ENCODE results near the gene KAZALD1. TPM values are rescaled to one million over a fixed set of nuclear protein-coding genes. Genes with fewer than 3 reads are reported as not detected.

KAZALD1 gene
- polyA plus RNA-seq, 1 donor, result 29.0 TPM

- 8% methylated on average over 2 of the region's 62 CpGs for WGBS (ENCODE audit: insufficient coverage, low lambda C conversion rate)
- H3K36me3 ChIP-seq (ENCODE audit: control insufficient read depth, insufficient read depth, low read length), result no peaks in the 10 kb centered on the region
- H3K4me1 ChIP-seq (ENCODE audit: control insufficient read depth, insufficient read depth, low read length), result peaks cover 22% of the 10 kb centered on the region
- no peaks in the 10 kb centered on the region for H3K9me3 ChIP-seq (ENCODE audit: control insufficient read depth, low read depth, low read length)
- H3K27me3 ChIP-seq (ENCODE audit: control insufficient read depth, insufficient read depth, low read length), result peaks cover 50% of the 10 kb centered on the region
- H3K27ac ChIP-seq (ENCODE audit: low read length), result no peak overlapping the region
- peak in 1 of 2 donors; percentile 68 for DNase-seq
- H3K4me3 ChIP-seq (ENCODE audit: low read length), result peak overlapping the region; percentile 5
Measured at GRCh38 chr10:101047961-101048892, 13.6 kb upstream of the KAZALD1 start.

- peak in 1 of 2 donors; percentile 66 for DNase-seq
- no peaks in the 10 kb centered on the region for H3K36me3 ChIP-seq (ENCODE audit: control insufficient read depth, insufficient read depth, low read length)
Measured at GRCh38 chr10:101050208-101051069, 11.3 kb upstream of the KAZALD1 start.

GRCh38 chr10:101052285-101052684 is 9.5 kb upstream of the KAZALD1 start:
- H3K9me3 ChIP-seq (ENCODE audit: control insufficient read depth, low read depth, low read length), result no peaks in the 10 kb centered on the region
- no CpG with 5 or more reads among the region's 3 CpGs for WGBS (ENCODE audit: insufficient coverage, low lambda C conversion rate)
- H3K27me3 ChIP-seq (ENCODE audit: control insufficient read depth, insufficient read depth, low read length), result peaks cover 38% of the 10 kb centered on the region
- no peak for DNase-seq
- H3K4me1 ChIP-seq (ENCODE audit: control insufficient read depth, insufficient read depth, low read length), result peaks cover 35% of the 10 kb centered on the region
- no peak overlapping the region for H3K27ac ChIP-seq (ENCODE audit: low read length)
- no peak overlapping the region for H3K4me3 ChIP-seq (ENCODE audit: low read length)
- H3K36me3 ChIP-seq (ENCODE audit: control insufficient read depth, insufficient read depth, low read length), result no peaks in the 10 kb centered on the region

More at GRCh38 chr10:101050208-101051069, 11.3 kb upstream of the KAZALD1 start:
- peaks cover 29% of the 10 kb centered on the region for H3K4me1 ChIP-seq (ENCODE audit: control insufficient read depth, insufficient read depth, low read length)
- peak overlapping the region; percentile 3 for H3K4me3 ChIP-seq (ENCODE audit: low read length)
- H3K27me3 ChIP-seq (ENCODE audit: control insufficient read depth, insufficient read depth, low read length), result peaks cover 50% of the 10 kb centered on the region
- H3K27ac ChIP-seq (ENCODE audit: low read length), result no peak overlapping the region
- WGBS (ENCODE audit: insufficient coverage, low lambda C conversion rate), result 60% methylated on average over 2 of the region's 42 CpGs
- no peaks in the 10 kb centered on the region for H3K9me3 ChIP-seq (ENCODE audit: control insufficient read depth, low read depth, low read length)

GRCh38 chr10:101053516-101053915 is 8.3 kb upstream of the KAZALD1 start:
- Histone ChIP-seq H3K36me3 (ENCODE audit: control insufficient read depth, insufficient read depth, low read length) (no peaks in the 10 kb centered on the region), H3K27me3 (ENCODE audit: control insufficient read depth, insufficient read depth, low read length) (peaks cover 26% of the 10 kb centered on the region), H3K4me3 (ENCODE audit: low read length) (no peak overlapping the region), H3K9me3 (ENCODE audit: control insufficient read depth, low read depth, low read length) (no peaks in the 10 kb centered on the region), H3K27ac (ENCODE audit: low read length) (no peak overlapping the region), H3K4me1 (ENCODE audit: control insufficient read depth, insufficient read depth, low read length) (peaks cover 34% of the 10 kb centered on the region)
- DNase-seq, result no peak

- DNase-seq, result no peak
- no CpG with 5 or more reads among the region's 1 CpG for WGBS (ENCODE audit: insufficient coverage, low lambda C conversion rate)
- Histone ChIP-seq H3K36me3 (ENCODE audit: control insufficient read depth, insufficient read depth, low read length) (no peaks in the 10 kb centered on the region), H3K27ac (ENCODE audit: low read length) (peak overlapping the region; percentile 75), H3K4me1 (ENCODE audit: control insufficient read depth, insufficient read depth, low read length) (peaks cover 31% of the 10 kb centered on the region), H3K4me3 (ENCODE audit: low read length) (no peak overlapping the region), H3K9me3 (ENCODE audit: control insufficient read depth, low read depth, low read length) (no peaks in the 10 kb centered on the region), H3K27me3 (ENCODE audit: control insufficient read depth, insufficient read depth, low read length) (peaks cover 17% of the 10 kb centered on the region)
Measured at GRCh38 chr10:101054351-101054750, 7.4 kb upstream of the KAZALD1 start.

- no peaks in the 10 kb centered on the region for H3K9me3 ChIP-seq (ENCODE audit: control insufficient read depth, low read depth, low read length)
- DNase-seq, result peak; percentile 50 to 80
- no peaks in the 10 kb centered on the region for H3K36me3 ChIP-seq (ENCODE audit: control insufficient read depth, insufficient read depth, low read length)
- H3K4me1 ChIP-seq (ENCODE audit: control insufficient read depth, insufficient read depth, low read length), result peaks cover 34% of the 10 kb centered on the region
- no CpG with 5 or more reads among the region's 5 CpGs for WGBS (ENCODE audit: insufficient coverage, low lambda C conversion rate)
- no peak overlapping the region for H3K4me3 ChIP-seq (ENCODE audit: low read length)
- H3K27me3 ChIP-seq (ENCODE audit: control insufficient read depth, insufficient read depth, low read length), result peaks cover 12% of the 10 kb centered on the region
- peak overlapping the region; percentile 75 for H3K27ac ChIP-seq (ENCODE audit: low read length)
Measured at GRCh38 chr10:101054876-101055275, 6.9 kb upstream of the KAZALD1 start.

- Histone ChIP-seq H3K9me3 (ENCODE audit: control insufficient read depth, low read depth, low read length) (no peaks in the 10 kb centered on the region), H3K27me3 (ENCODE audit: control insufficient read depth, insufficient read depth, low read length) (peaks cover 7% of the 10 kb centered on the region), H3K27ac (ENCODE audit: low read length) (peak overlapping the region; percentile 75), H3K4me1 (ENCODE audit: control insufficient read depth, insufficient read depth, low read length) (peaks cover 29% of the 10 kb centered on the region), H3K4me3 (ENCODE audit: low read length) (no peak overlapping the region), H3K36me3 (ENCODE audit: control insufficient read depth, insufficient read depth, low read length) (no peaks in the 10 kb centered on the region)
- no CpG with 5 or more reads among the region's 4 CpGs for WGBS (ENCODE audit: insufficient coverage, low lambda C conversion rate)
- peak; percentile 73 to 83 for DNase-seq
Measured at GRCh38 chr10:101055411-101055810, 6.4 kb upstream of the KAZALD1 start.

- H3K27me3 ChIP-seq (ENCODE audit: control insufficient read depth, insufficient read depth, low read length), result no peaks in the 10 kb centered on the region
- DNase-seq, result peak in 1 of 2 donors; percentile 42
- H3K4me1 ChIP-seq (ENCODE audit: control insufficient read depth, insufficient read depth, low read length), result peaks cover 27% of the 10 kb centered on the region
- no peak overlapping the region for H3K27ac ChIP-seq (ENCODE audit: low read length)
- H3K36me3 ChIP-seq (ENCODE audit: control insufficient read depth, insufficient read depth, low read length), result no peaks in the 10 kb centered on the region
- no peak overlapping the region for H3K4me3 ChIP-seq (ENCODE audit: low read length)
- 95% methylated on average over 1 of the region's 4 CpGs for WGBS (ENCODE audit: insufficient coverage, low lambda C conversion rate)
- no peaks in the 10 kb centered on the region for H3K9me3 ChIP-seq (ENCODE audit: control insufficient read depth, low read depth, low read length)
Measured at GRCh38 chr10:101056365-101057151, 5.2 kb upstream of the KAZALD1 start.

- H3K4me3 ChIP-seq (ENCODE audit: low read length), result peak overlapping the region; percentile 96
- H3K27me3 ChIP-seq (ENCODE audit: control insufficient read depth, insufficient read depth, low read length), result peaks cover 3% of the 10 kb centered on the region
- no CpG with 5 or more reads among the region's 37 CpGs for WGBS (ENCODE audit: insufficient coverage, low lambda C conversion rate)
- no peaks in the 10 kb centered on the region for H3K36me3 ChIP-seq (ENCODE audit: control insufficient read depth, insufficient read depth, low read length)
- peaks cover 4% of the 10 kb centered on the region for H3K9me3 ChIP-seq (ENCODE audit: control insufficient read depth, low read depth, low read length)
- DNase-seq, result peak; percentile 91 to 95
- H3K4me1 ChIP-seq (ENCODE audit: control insufficient read depth, insufficient read depth, low read length), result peaks cover 49% of the 10 kb centered on the region
- peak overlapping the region; percentile 99 for H3K27ac ChIP-seq (ENCODE audit: low read length)
Measured at GRCh38 chr10:101060036-101060950, 1.5 kb upstream of the KAZALD1 start.

Measured in large intestine (tissue), 3 donors.